ENCODE results near the gene SPDEF. TPM values are rescaled to one million over a fixed set of nuclear protein-coding genes. Genes with fewer than 3 reads are reported as not detected.

The SPDEF gene
- total RNA-seq, 1 donor from 2014 or later = not detected

DNA sequence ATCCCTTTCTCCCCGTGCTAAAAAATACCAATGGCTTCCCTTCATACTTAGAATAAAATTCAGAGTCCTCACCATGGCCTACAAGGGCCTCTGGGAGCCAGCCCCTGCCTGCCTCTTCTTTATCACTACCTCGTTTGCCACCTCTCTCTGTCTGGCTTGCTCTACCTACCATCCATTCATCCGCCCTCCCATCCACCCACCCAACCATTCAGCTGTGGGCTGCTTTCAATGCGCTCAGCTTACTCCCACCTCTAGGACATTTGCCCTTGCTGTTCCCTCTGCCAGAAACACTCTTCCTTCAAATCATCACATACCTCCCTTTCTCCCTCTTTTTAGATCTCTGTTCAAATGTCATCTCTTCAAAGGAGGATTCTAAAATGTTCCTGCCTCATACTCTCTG is 45.8 kb downstream of the SPDEF start:
- no peak overlapping the region for H3K27ac Mint-ChIP-seq (ENCODE audit: unreplicated experiment)
- no peak for DNase-seq
- H3K4me1 Mint-ChIP-seq (ENCODE audit: low read depth, unreplicated experiment) = peaks cover 15% of the 10 kb centered on the region
- no peak for TF ChIP-seq CTCF (IDR thresholded peaks at IDR 0.05; ENCODE audit: partially characterized antibody, unreplicated experiment)
- H3K4me3 Mint-ChIP-seq (ENCODE audit: unreplicated experiment) = no peak overlapping the region
- peaks cover 5% of the 10 kb centered on the region for H3K27me3 Mint-ChIP-seq (ENCODE audit: unreplicated experiment)
- H3K36me3 Mint-ChIP-seq (ENCODE audit: unreplicated experiment) = peaks cover 6% of the 10 kb centered on the region
- no peaks in the 10 kb centered on the region for H3K9me3 Mint-ChIP-seq (ENCODE audit: unreplicated experiment)

DNA sequence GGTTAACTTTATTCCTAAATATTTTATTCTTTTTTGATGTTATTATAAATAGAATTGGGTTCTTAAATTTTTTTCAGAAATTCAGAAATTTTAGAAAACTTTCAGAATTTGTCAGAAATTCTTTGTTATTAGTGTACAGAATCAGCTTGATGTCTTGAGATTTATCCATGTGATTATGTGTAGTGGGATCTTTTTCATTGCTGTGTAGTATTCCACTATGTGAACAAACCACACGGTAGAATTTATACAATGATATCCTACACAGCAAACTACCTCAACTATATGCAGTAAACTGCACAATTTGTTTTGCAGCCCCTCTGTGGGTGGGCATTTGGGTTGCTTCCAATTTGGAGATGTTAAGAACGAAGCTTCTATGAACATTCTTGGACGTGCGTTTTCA is 46.3 kb downstream of the SPDEF start:
- no peak for TF ChIP-seq CTCF (IDR thresholded peaks at IDR 0.05; ENCODE audit: partially characterized antibody, unreplicated experiment)
- Mint-ChIP-seq H3K27me3 (ENCODE audit: unreplicated experiment) (peaks cover 5% of the 10 kb centered on the region), H3K9me3 (ENCODE audit: unreplicated experiment) (no peaks in the 10 kb centered on the region), H3K4me3 (ENCODE audit: unreplicated experiment) (no peak overlapping the region), H3K27ac (ENCODE audit: unreplicated experiment) (no peak overlapping the region), H3K4me1 (ENCODE audit: low read depth, unreplicated experiment) (peaks cover 15% of the 10 kb centered on the region), H3K36me3 (ENCODE audit: unreplicated experiment) (peaks cover 6% of the 10 kb centered on the region)
- DNase-seq = no peak

GRCh38 chr6:34508425-34508824 is 47.7 kb downstream of the SPDEF start:
- no peak overlapping the region for H3K4me3 Mint-ChIP-seq (ENCODE audit: unreplicated experiment)
- peaks cover 6% of the 10 kb centered on the region for H3K36me3 Mint-ChIP-seq (ENCODE audit: unreplicated experiment)
- peaks cover 6% of the 10 kb centered on the region for H3K4me1 Mint-ChIP-seq (ENCODE audit: low read depth, unreplicated experiment)
- DNase-seq = no peak
- H3K9me3 Mint-ChIP-seq (ENCODE audit: unreplicated experiment) = no peaks in the 10 kb centered on the region
- H3K27ac Mint-ChIP-seq (ENCODE audit: unreplicated experiment) = no peak overlapping the region
- peaks cover 2% of the 10 kb centered on the region for H3K27me3 Mint-ChIP-seq (ENCODE audit: unreplicated experiment)
- TF ChIP-seq CTCF (IDR thresholded peaks at IDR 0.05; ENCODE audit: partially characterized antibody, unreplicated experiment) = peak; percentile 25

DNA sequence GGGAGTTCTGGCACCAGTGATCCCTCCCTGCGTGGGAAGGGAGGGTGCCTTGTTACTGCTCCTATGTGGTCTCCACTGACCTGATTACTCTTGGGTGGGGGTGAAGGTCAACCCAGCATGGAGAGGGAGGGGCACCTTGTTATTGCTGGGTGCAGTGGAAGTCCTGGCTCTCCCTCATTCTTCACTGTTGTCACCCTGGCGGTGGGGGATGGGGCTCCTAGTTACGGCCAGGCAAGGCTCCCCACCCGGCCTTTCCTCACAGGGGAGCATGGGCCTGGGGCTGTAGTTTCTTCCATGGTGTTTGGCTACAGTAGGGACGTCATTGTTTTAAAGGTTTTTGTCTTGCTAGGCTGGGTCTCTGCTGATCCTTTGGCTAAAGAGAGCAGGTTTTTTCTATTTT is 49.4 kb downstream of the SPDEF start:
- no peaks in the 10 kb centered on the region for H3K27me3 Mint-ChIP-seq (ENCODE audit: unreplicated experiment)
- no peaks in the 10 kb centered on the region for H3K4me1 Mint-ChIP-seq (ENCODE audit: low read depth, unreplicated experiment)
- no peak for TF ChIP-seq CTCF (IDR thresholded peaks at IDR 0.05; ENCODE audit: partially characterized antibody, unreplicated experiment)
- no peaks in the 10 kb centered on the region for H3K9me3 Mint-ChIP-seq (ENCODE audit: unreplicated experiment)
- H3K36me3 Mint-ChIP-seq (ENCODE audit: unreplicated experiment) = peaks cover 6% of the 10 kb centered on the region
- no peak overlapping the region for H3K27ac Mint-ChIP-seq (ENCODE audit: unreplicated experiment)
- no peak overlapping the region for H3K4me3 Mint-ChIP-seq (ENCODE audit: unreplicated experiment)
- no peak for DNase-seq

- Mint-ChIP-seq H3K4me1 (ENCODE audit: low read depth, unreplicated experiment) (no peaks in the 10 kb centered on the region), H3K27ac (ENCODE audit: unreplicated experiment) (no peak overlapping the region), H3K9me3 (ENCODE audit: unreplicated experiment) (peaks cover 8% of the 10 kb centered on the region), H3K4me3 (ENCODE audit: unreplicated experiment) (no peak overlapping the region), H3K27me3 (ENCODE audit: unreplicated experiment) (peaks cover 2% of the 10 kb centered on the region), H3K36me3 (ENCODE audit: unreplicated experiment) (peaks cover 14% of the 10 kb centered on the region)
- no peak for TF ChIP-seq CTCF (IDR thresholded peaks at IDR 0.05; ENCODE audit: partially characterized antibody, unreplicated experiment)
- DNase-seq = no peak
Measured at GRCh38 chr6:34497411-34497810, 58.7 kb downstream of the SPDEF start.
